Activated T-helper 1 cell treated with anti-CD3 and anti-CD28 coated beads, Interleukin-12 subunit alpha, Interleukin-12 subunit beta, Interleukin-2, Interleukin-4 antibody, amounts not matched to agents 30 ng/mL and 10 ng/mL and 1 ng/mL, durations not matched to agents 14 hours and 24 hours and 36 hours (primary cell): ENCODE data around the gene HDAC4. TPM values are rescaled to one million over a fixed set of nuclear protein-coding genes. Genes with fewer than 3 reads are reported as not detected.

Experiments used
- DNase-seq: peaks from one replicate; pipeline ENCODE4 v3.0.0; 2021; ENCODE audit warnings: low spot score
- H3K27ac Mint-ChIP-seq: one replicate; pipeline ENCODE4 v1.8.0; 2021; ENCODE audit warnings: mild to moderate bottlenecking, mixed read lengths
- H3K27me3 Mint-ChIP-seq: one replicate; pipeline ENCODE4 v1.8.0; 2022; ENCODE audit warnings: mild to moderate bottlenecking, moderate library complexity, mixed read lengths; ENCODE audit not compliant: insufficient read depth
- H3K36me3 Mint-ChIP-seq: one replicate; pipeline ENCODE4 v1.8.0; 2021; ENCODE audit warnings: low read depth, mixed read lengths
- H3K4me1 Mint-ChIP-seq: one replicate; pipeline ENCODE4 v1.8.0; 2021; ENCODE audit warnings: low read depth, mixed read lengths
- H3K4me3 Mint-ChIP-seq: one replicate; pipeline ENCODE4 v1.8.0; 2021; ENCODE audit warnings: mild to moderate bottlenecking, moderate library complexity, mixed read lengths
- H3K9me3 Mint-ChIP-seq: one replicate; pipeline ENCODE4 v1.8.0; 2021; ENCODE audit warnings: mixed read lengths
- intact Hi-C: fragments of 100-400 bp; cut with micrococcal nuclease; formaldehyde crosslinking; loops from one replicate; pipeline ENCODE4 v1.15.1; 2024
- total RNA-seq: library from RNA; stranded (reverse); gene quantifications from 2 replicates; pipeline ENCODE4 v1.2.3, GENCODE V29; 2022

Gene HDAC4
- total RNA-seq, 1 donor from 2014 or later = 41.3 TPM

- Mint-ChIP-seq H3K4me1 (peaks cover 48% of the 10 kb centered on the region), H3K9me3 (no peaks in the 10 kb centered on the region), H3K27me3 (peaks cover 3% of the 10 kb centered on the region), H3K27ac (peak overlapping the region; percentile 79), H3K4me3 (peak overlapping the region; percentile 45), H3K36me3 (peaks cover 29% of the 10 kb centered on the region)
- intact Hi-C loops = loop anchor here (2.0 kb wide), 2 partner anchors 14 to 28 kb away; no protein-coding TSS in a partner anchor
- peak; percentile 5 for DNase-seq
These were observed 170.3 kb downstream of the HDAC4 start for GRCh38 chr2:239230318-239231052.

GRCh38 chr2:239229545-239230279 is 171.1 kb downstream of the HDAC4 start:
- Mint-ChIP-seq H3K27ac (no peak overlapping the region), H3K9me3 (no peaks in the 10 kb centered on the region), H3K27me3 (peaks cover 3% of the 10 kb centered on the region), H3K36me3 (peaks cover 22% of the 10 kb centered on the region), H3K4me3 (no peak overlapping the region), H3K4me1 (peaks cover 43% of the 10 kb centered on the region)
- DNase-seq = no peak
- intact Hi-C loops = loop anchor here (2.0 kb wide), 2 partner anchors 13 to 29 kb away; no protein-coding TSS in a partner anchor

GRCh38 chr2:239227661-239228371 is 173.0 kb downstream of the HDAC4 start:
- DNase-seq = no peak
- Mint-ChIP-seq H3K4me3 (no peak overlapping the region), H3K27ac (no peak overlapping the region), H3K36me3 (peaks cover 8% of the 10 kb centered on the region), H3K27me3 (no peaks in the 10 kb centered on the region), H3K9me3 (no peaks in the 10 kb centered on the region), H3K4me1 (peaks cover 44% of the 10 kb centered on the region)
- intact Hi-C loops = no loop called here

GRCh38 chr2:239226677-239227581 is 173.9 kb downstream of the HDAC4 start:
- H3K27ac Mint-ChIP-seq = peak overlapping the region; percentile 34
- intact Hi-C loops = no loop called here
- H3K9me3 Mint-ChIP-seq = no peaks in the 10 kb centered on the region

DNA sequence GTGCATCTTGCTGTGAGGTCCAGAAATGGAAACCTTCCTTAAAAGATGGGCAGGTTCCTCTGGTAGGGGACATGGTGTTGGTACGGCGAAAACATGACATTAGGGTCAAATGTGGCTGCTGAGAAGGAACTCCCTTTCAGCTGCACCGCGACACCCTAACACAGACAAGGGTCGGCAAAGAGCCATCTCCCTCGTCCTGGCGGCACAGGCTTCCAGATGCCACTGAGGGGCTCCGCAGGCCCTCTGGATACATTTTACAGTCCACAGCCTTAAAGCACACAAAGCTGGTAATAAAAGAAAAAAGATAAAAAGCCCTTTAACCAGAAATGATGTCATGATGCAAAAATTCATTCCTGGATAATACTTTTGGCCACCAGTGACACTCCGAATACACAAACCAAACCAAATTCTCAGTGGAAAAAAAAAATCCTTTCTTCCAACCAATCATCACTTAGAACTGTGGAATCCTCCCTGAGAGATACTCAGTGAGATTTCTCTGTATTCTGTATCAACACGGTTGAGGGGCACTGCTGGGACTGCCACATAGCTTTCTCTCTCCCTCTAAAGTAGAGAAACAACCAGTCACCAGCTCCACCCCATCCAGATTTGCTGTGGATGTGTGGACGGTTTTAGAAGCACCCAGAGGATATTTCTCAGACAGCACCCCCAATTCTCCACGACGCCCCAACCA is 174.8 kb downstream of the HDAC4 start:
- intact Hi-C loops = no loop called here
- Mint-ChIP-seq H3K9me3 (no peaks in the 10 kb centered on the region), H3K27me3 (no peaks in the 10 kb centered on the region), H3K4me1 (peaks cover 54% of the 10 kb centered on the region), H3K4me3 (no peak overlapping the region), H3K27ac (no peak overlapping the region), H3K36me3 (peaks cover 7% of the 10 kb centered on the region)
- DNase-seq = no peak

More at GRCh38 chr2:239226677-239227581, 173.9 kb downstream of the HDAC4 start:
- no peaks in the 10 kb centered on the region for H3K27me3 Mint-ChIP-seq
- DNase-seq = no peak
- H3K4me1 Mint-ChIP-seq = peaks cover 52% of the 10 kb centered on the region
- no peak overlapping the region for H3K4me3 Mint-ChIP-seq
- H3K36me3 Mint-ChIP-seq = peaks cover 6% of the 10 kb centered on the region

GRCh38 chr2:239225371-239225851 is 175.4 kb downstream of the HDAC4 start:
- Mint-ChIP-seq H3K9me3 (no peaks in the 10 kb centered on the region), H3K4me3 (no peak overlapping the region), H3K4me1 (peaks cover 48% of the 10 kb centered on the region), H3K27ac (no peak overlapping the region), H3K36me3 (peaks cover 8% of the 10 kb centered on the region), H3K27me3 (no peaks in the 10 kb centered on the region)
- intact Hi-C loops = no loop called here
- DNase-seq = no peak

DNA sequence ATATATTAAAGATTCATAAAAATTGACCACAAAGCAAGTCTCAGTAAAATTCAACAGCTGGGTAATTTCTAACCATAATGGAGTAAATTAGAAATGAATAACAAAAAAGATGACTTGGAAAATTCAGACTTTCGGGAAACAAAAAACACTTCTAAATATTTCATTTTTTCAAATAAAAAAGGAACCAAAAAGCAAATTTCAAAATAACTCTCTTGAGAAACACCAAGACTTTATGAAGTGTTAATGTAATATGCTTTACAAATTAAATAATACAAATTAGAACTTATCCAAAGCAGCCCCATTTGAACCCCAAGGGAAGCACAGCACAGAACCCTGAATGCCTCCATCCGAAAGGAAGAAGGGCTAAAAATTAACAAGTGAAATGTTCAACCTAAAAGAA is 175.9 kb downstream of the HDAC4 start:
- H3K27me3 Mint-ChIP-seq = no peaks in the 10 kb centered on the region
- H3K4me3 Mint-ChIP-seq = no peak overlapping the region
- no peak for DNase-seq
- H3K4me1 Mint-ChIP-seq = peaks cover 47% of the 10 kb centered on the region
- no peak overlapping the region for H3K27ac Mint-ChIP-seq
- no peaks in the 10 kb centered on the region for H3K9me3 Mint-ChIP-seq
- intact Hi-C loops = no loop called here
- peaks cover 11% of the 10 kb centered on the region for H3K36me3 Mint-ChIP-seq

DNA sequence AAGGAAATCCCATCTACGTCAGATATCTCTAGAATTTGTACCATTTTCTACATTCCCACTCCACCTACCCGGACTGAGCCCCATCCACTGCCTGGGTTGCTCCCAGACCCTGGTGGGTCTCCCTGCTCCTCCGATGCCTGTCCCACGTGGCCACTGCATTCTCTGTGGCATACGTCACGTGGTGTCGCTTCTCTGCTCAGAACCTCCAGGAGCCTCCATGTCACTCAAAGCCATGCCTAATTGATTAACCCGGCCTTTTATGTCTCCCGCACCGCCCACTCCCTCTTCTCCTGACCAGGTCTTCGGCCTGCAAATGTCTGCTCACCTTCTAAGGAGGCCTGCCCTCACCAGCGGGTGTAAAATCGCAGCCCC is 176.6 kb downstream of the HDAC4 start:
- intact Hi-C loops = no loop called here
- Mint-ChIP-seq H3K27ac (no peak overlapping the region), H3K4me3 (no peak overlapping the region), H3K4me1 (peaks cover 42% of the 10 kb centered on the region), H3K27me3 (no peaks in the 10 kb centered on the region), H3K9me3 (no peaks in the 10 kb centered on the region), H3K36me3 (peaks cover 12% of the 10 kb centered on the region)
- DNase-seq = no peak

GRCh38 chr2:239223310-239224198 is 177.3 kb downstream of the HDAC4 start:
- peaks cover 42% of the 10 kb centered on the region for H3K4me1 Mint-ChIP-seq
- DNase-seq = no peak
- H3K27me3 Mint-ChIP-seq = no peaks in the 10 kb centered on the region
- H3K4me3 Mint-ChIP-seq = no peak overlapping the region
- intact Hi-C loops = no loop called here
- H3K9me3 Mint-ChIP-seq = no peaks in the 10 kb centered on the region
- H3K27ac Mint-ChIP-seq = no peak overlapping the region
- peaks cover 13% of the 10 kb centered on the region for H3K36me3 Mint-ChIP-seq

- Mint-ChIP-seq H3K36me3 (peaks cover 10% of the 10 kb centered on the region), H3K27ac (no peak overlapping the region), H3K4me3 (no peak overlapping the region), H3K4me1 (peaks cover 38% of the 10 kb centered on the region), H3K9me3 (no peaks in the 10 kb centered on the region), H3K27me3 (no peaks in the 10 kb centered on the region)
- intact Hi-C loops = no loop called here
- DNase-seq = no peak
These were observed 178.0 kb downstream of the HDAC4 start for GRCh38 chr2:239222706-239223309.

DNA sequence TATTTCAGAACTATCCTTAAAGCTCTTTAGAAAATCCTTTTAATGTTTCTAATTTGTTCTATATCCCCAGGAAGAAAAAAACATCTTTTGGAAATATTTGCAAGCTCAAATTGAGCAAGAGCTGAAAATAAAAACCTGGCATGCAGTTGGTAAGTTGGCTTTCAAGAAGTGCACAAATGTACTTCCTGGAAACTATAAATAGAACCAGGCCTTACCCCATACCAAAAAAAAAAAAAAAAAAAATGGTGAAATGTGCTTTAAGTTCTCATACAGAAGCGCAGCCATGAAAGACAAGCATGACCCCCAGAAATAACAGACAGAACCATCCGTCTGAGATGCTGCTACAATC is 178.5 kb downstream of the HDAC4 start:
- peaks cover 41% of the 10 kb centered on the region for H3K4me1 Mint-ChIP-seq
- H3K27ac Mint-ChIP-seq = no peak overlapping the region
- H3K4me3 Mint-ChIP-seq = no peak overlapping the region
- H3K36me3 Mint-ChIP-seq = peaks cover 12% of the 10 kb centered on the region
- intact Hi-C loops = no loop called here
- no peaks in the 10 kb centered on the region for H3K9me3 Mint-ChIP-seq
- DNase-seq = no peak
- H3K27me3 Mint-ChIP-seq = no peaks in the 10 kb centered on the region
